PC-9 (cell line): ENCODE measurements around the gene CYP4V2.

Experiments
- CTCF ChIP-seq: fragments of 200-600 bp; sonication (generic); conservative IDR thresholded peaks from 2 replicates; pipeline ENCODE4 v1.6.1; 2017; ENCODE audit warnings: mixed run types, antibody characterized with exemption, mild to moderate bottlenecking, moderate library complexity
- EZH2 ChIP-seq: fragments of 200-600 bp; sonication (generic); IDR thresholded peaks from 2 replicates; pipeline ENCODE4 v1.8.0; 2017; ENCODE audit warnings: antibody characterized with exemption, low read depth

- no peak for TF ChIP-seq EZH2
- no peak for TF ChIP-seq CTCF
These were observed 63.8 kb downstream of the CYP4V2 start for GRCh38 chr4:186255122-186255521.
